Measurements from ENCODE around the gene PLEKHG5. TPM values are rescaled to one million over a fixed set of nuclear protein-coding genes. Genes with fewer than 3 reads are reported as not detected.

Gene PLEKHG5
- total RNA-seq, 1 donor from 2014 or later, result 1.9 TPM

GRCh38 chr1:6519491-6519934 lies 28.0 kb upstream of the PLEKHG5 start:
- H3K27ac Mint-ChIP-seq, result no peak overlapping the region
- peaks cover 10% of the 10 kb centered on the region for H3K36me3 Mint-ChIP-seq (ENCODE audit: low read depth)

GRCh38 chr1:6517435-6517851 lies 26.0 kb upstream of the PLEKHG5 start:
- H3K27ac Mint-ChIP-seq, result no peak overlapping the region
- peaks cover 2% of the 10 kb centered on the region for H3K36me3 Mint-ChIP-seq (ENCODE audit: low read depth)

More at GRCh38 chr1:6519491-6519934, 28.0 kb upstream of the PLEKHG5 start:
- peaks cover 1% of the 10 kb centered on the region for H3K4me1 Mint-ChIP-seq
- intact Hi-C loops (cut with micrococcal nuclease), result no loop called here
- no peak overlapping the region for H3K4me3 Mint-ChIP-seq
- H3K27me3 Mint-ChIP-seq, result no peaks in the 10 kb centered on the region
- no peaks in the 10 kb centered on the region for H3K9me3 Mint-ChIP-seq
- DNase-seq, result no peak

GRCh38 chr1:6515771-6516170 lies 24.3 kb upstream of the PLEKHG5 start:
- H3K36me3 Mint-ChIP-seq (ENCODE audit: low read depth), result peaks cover under 1% of the 10 kb centered on the region
- DNase-seq, result no peak
- H3K4me1 Mint-ChIP-seq, result no peaks in the 10 kb centered on the region
- no peak overlapping the region for H3K27ac Mint-ChIP-seq
- H3K27me3 Mint-ChIP-seq, result no peaks in the 10 kb centered on the region
- intact Hi-C loops (cut with micrococcal nuclease), result no loop called here
- H3K4me3 Mint-ChIP-seq, result no peak overlapping the region
- H3K9me3 Mint-ChIP-seq, result no peaks in the 10 kb centered on the region

More at GRCh38 chr1:6517435-6517851, 26.0 kb upstream of the PLEKHG5 start:
- intact Hi-C loops (cut with micrococcal nuclease), result no loop called here
- no peak for DNase-seq
- Mint-ChIP-seq H3K4me1 (no peaks in the 10 kb centered on the region), H3K4me3 (no peak overlapping the region), H3K27me3 (no peaks in the 10 kb centered on the region), H3K9me3 (no peaks in the 10 kb centered on the region)

GRCh38 chr1:6513320-6513801 lies 21.9 kb upstream of the PLEKHG5 start:
- Mint-ChIP-seq H3K4me1 (no peaks in the 10 kb centered on the region), H3K9me3 (no peaks in the 10 kb centered on the region), H3K4me3 (no peak overlapping the region), H3K36me3 (ENCODE audit: low read depth) (no peaks in the 10 kb centered on the region), H3K27me3 (no peaks in the 10 kb centered on the region), H3K27ac (no peak overlapping the region)
- DNase-seq, result no peak
- intact Hi-C loops (cut with micrococcal nuclease), result no loop called here

- DNase-seq, result no peak
- Mint-ChIP-seq H3K27me3 (no peaks in the 10 kb centered on the region), H3K4me1 (no peaks in the 10 kb centered on the region), H3K4me3 (no peak overlapping the region), H3K36me3 (ENCODE audit: low read depth) (no peaks in the 10 kb centered on the region), H3K27ac (no peak overlapping the region), H3K9me3 (no peaks in the 10 kb centered on the region)
- intact Hi-C loops (cut with micrococcal nuclease), result no loop called here
Observed at GRCh38 chr1:6512908-6513280, 21.4 kb upstream of the PLEKHG5 start.

GRCh38 chr1:6512245-6512907 lies 20.9 kb upstream of the PLEKHG5 start:
- no peak overlapping the region for H3K4me3 Mint-ChIP-seq
- intact Hi-C loops (cut with micrococcal nuclease), result no loop called here
- H3K36me3 Mint-ChIP-seq (ENCODE audit: low read depth), result no peaks in the 10 kb centered on the region
- H3K9me3 Mint-ChIP-seq, result no peaks in the 10 kb centered on the region
- no peak overlapping the region for H3K27ac Mint-ChIP-seq
- H3K4me1 Mint-ChIP-seq, result no peaks in the 10 kb centered on the region
- no peaks in the 10 kb centered on the region for H3K27me3 Mint-ChIP-seq
- DNase-seq, result no peak

- no peaks in the 10 kb centered on the region for H3K4me1 Mint-ChIP-seq
- no peak for DNase-seq
- H3K36me3 Mint-ChIP-seq (ENCODE audit: low read depth), result no peaks in the 10 kb centered on the region
- H3K4me3 Mint-ChIP-seq, result no peak overlapping the region
- intact Hi-C loops (cut with micrococcal nuclease), result no loop called here
- no peaks in the 10 kb centered on the region for H3K9me3 Mint-ChIP-seq
- no peak overlapping the region for H3K27ac Mint-ChIP-seq
- no peaks in the 10 kb centered on the region for H3K27me3 Mint-ChIP-seq
Observed at GRCh38 chr1:6511561-6512244, 20.2 kb upstream of the PLEKHG5 start.

- DNase-seq, result no peak
- Mint-ChIP-seq H3K27ac (no peak overlapping the region), H3K4me3 (no peak overlapping the region), H3K36me3 (ENCODE audit: low read depth) (no peaks in the 10 kb centered on the region), H3K9me3 (no peaks in the 10 kb centered on the region), H3K4me1 (no peaks in the 10 kb centered on the region), H3K27me3 (no peaks in the 10 kb centered on the region)
- intact Hi-C loops (cut with micrococcal nuclease), result no loop called here
Observed at GRCh38 chr1:6511056-6511455, 19.6 kb upstream of the PLEKHG5 start.

- H3K27ac Mint-ChIP-seq, result no peak overlapping the region
- DNase-seq, result no peak
- no peaks in the 10 kb centered on the region for H3K4me1 Mint-ChIP-seq
- H3K27me3 Mint-ChIP-seq, result no peaks in the 10 kb centered on the region
- H3K4me3 Mint-ChIP-seq, result no peak overlapping the region
- H3K9me3 Mint-ChIP-seq, result no peaks in the 10 kb centered on the region
- intact Hi-C loops (cut with micrococcal nuclease), result no loop called here
- H3K36me3 Mint-ChIP-seq (ENCODE audit: low read depth), result no peaks in the 10 kb centered on the region
Observed at GRCh38 chr1:6510493-6510892, 19.0 kb upstream of the PLEKHG5 start.

- DNase-seq, result no peak
- intact Hi-C loops (cut with micrococcal nuclease), result no loop called here
- H3K36me3 Mint-ChIP-seq (ENCODE audit: low read depth), result no peaks in the 10 kb centered on the region
- no peak overlapping the region for H3K4me3 Mint-ChIP-seq
- H3K27me3 Mint-ChIP-seq, result no peaks in the 10 kb centered on the region
- no peaks in the 10 kb centered on the region for H3K9me3 Mint-ChIP-seq
- H3K27ac Mint-ChIP-seq, result no peak overlapping the region
- no peaks in the 10 kb centered on the region for H3K4me1 Mint-ChIP-seq
Observed at GRCh38 chr1:6509919-6510291, 18.4 kb upstream of the PLEKHG5 start.

- Mint-ChIP-seq H3K4me1 (no peaks in the 10 kb centered on the region), H3K4me3 (no peak overlapping the region), H3K27ac (no peak overlapping the region), H3K36me3 (ENCODE audit: low read depth) (no peaks in the 10 kb centered on the region), H3K27me3 (no peaks in the 10 kb centered on the region), H3K9me3 (no peaks in the 10 kb centered on the region)
- no peak for DNase-seq
- intact Hi-C loops (cut with micrococcal nuclease), result no loop called here
Observed at GRCh38 chr1:6509220-6509918, 17.9 kb upstream of the PLEKHG5 start.

- no peaks in the 10 kb centered on the region for H3K9me3 Mint-ChIP-seq
- H3K4me3 Mint-ChIP-seq, result no peak overlapping the region
- no peaks in the 10 kb centered on the region for H3K36me3 Mint-ChIP-seq (ENCODE audit: low read depth)
- H3K27me3 Mint-ChIP-seq, result no peaks in the 10 kb centered on the region
- H3K4me1 Mint-ChIP-seq, result no peaks in the 10 kb centered on the region
- intact Hi-C loops (cut with micrococcal nuclease), result no loop called here
- DNase-seq, result no peak
- H3K27ac Mint-ChIP-seq, result no peak overlapping the region
Observed at GRCh38 chr1:6508816-6509189, 17.3 kb upstream of the PLEKHG5 start.

GRCh38 chr1:6508154-6508815 lies 16.8 kb upstream of the PLEKHG5 start:
- H3K9me3 Mint-ChIP-seq, result no peaks in the 10 kb centered on the region
- no peak overlapping the region for H3K27ac Mint-ChIP-seq
- no peaks in the 10 kb centered on the region for H3K27me3 Mint-ChIP-seq
- H3K4me1 Mint-ChIP-seq, result no peaks in the 10 kb centered on the region
- no peak overlapping the region for H3K4me3 Mint-ChIP-seq
- no peak for DNase-seq
- intact Hi-C loops (cut with micrococcal nuclease), result no loop called here
- no peaks in the 10 kb centered on the region for H3K36me3 Mint-ChIP-seq (ENCODE audit: low read depth)

- Mint-ChIP-seq H3K4me3 (no peak overlapping the region), H3K27ac (no peak overlapping the region), H3K9me3 (no peaks in the 10 kb centered on the region), H3K36me3 (ENCODE audit: low read depth) (no peaks in the 10 kb centered on the region), H3K27me3 (no peaks in the 10 kb centered on the region), H3K4me1 (no peaks in the 10 kb centered on the region)
- intact Hi-C loops (cut with micrococcal nuclease), result no loop called here
- DNase-seq, result no peak
Observed at GRCh38 chr1:6507461-6507911, 16.0 kb upstream of the PLEKHG5 start.

Data from activated CD4-positive, alpha-beta T cell treated with anti-CD3 and anti-CD28 coated beads, Interleukin-2, amount 10 ng/mL, durations not matched to agents 24 days and 14 days (primary cell).